AG10803 (cell line): ENCODE data around the gene ZC3HAV1.
A peak's percentile ranks its signal among the peaks of the same experiment; 100 is the strongest.

Source experiments
- DNase-seq: peaks from one replicate; pipeline ENCODE4 v3.0.0; 2010; ENCODE audit warnings: low read depth
- H3K4me3 ChIP-seq: 2 replicates; pipeline ENCODE4 v1.5.1; 2011; ENCODE audit warnings: mild to moderate bottlenecking, low read length, control low read depth
- CTCF ChIP-seq: conservative IDR thresholded peaks from 2 replicates; pipeline ENCODE4 v1.5.1; 2011; ENCODE audit warnings: mild to moderate bottlenecking, low read length, control low read depth, inconsistent platforms

ZC3HAV1 gene

GRCh38 chr7:139118234-139118804 is 8.8 kb upstream of the ZC3HAV1 start:
- DNase-seq, result peak; percentile 20
- no peak overlapping the region for H3K4me3 ChIP-seq
- TF ChIP-seq CTCF, result no peak

GRCh38 chr7:139117599-139118233 is 8.2 kb upstream of the ZC3HAV1 start:
- DNase-seq, result no peak
- no peak overlapping the region for H3K4me3 ChIP-seq
- TF ChIP-seq CTCF, result no peak

DNA sequence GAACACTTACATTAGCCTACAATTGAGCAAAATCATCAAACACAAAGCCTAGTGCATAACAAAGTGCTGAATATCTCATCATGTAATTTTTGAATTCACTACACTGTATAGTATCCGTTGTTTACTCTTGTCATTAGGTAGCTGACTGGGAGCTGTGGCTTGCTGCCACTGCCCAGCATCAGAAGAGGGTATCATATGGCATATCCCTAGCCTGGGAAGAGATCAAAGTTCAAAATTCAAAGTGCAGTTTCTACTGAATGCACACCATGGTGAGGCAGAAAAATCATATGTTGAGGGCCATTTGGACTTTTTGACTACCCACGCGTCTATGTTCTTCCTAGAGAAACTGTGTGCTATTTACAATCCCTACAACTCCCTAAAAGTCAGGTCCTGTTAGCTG is 7.5 kb upstream of the ZC3HAV1 start:
- no peak overlapping the region for H3K4me3 ChIP-seq
- no peak for DNase-seq
- TF ChIP-seq CTCF, result no peak

DNA sequence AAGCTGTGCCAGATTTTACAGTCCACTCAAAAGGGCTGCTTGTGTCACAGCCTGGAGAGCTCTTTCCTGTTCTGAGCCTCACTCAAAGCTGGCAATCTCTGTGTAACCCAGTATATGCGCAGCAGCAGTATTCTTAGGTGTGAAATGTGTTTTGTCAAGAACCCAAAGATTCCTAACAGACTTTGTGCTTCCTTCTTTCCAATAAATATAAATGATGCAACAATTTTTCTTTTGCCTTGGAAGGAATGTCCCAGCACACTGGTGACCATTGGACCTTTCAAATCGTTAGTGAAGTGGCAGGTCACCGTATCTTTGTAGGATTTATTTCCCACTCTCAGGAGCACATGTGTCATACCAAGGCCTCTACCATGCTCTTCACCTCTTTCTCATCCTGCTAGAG is 5.6 kb upstream of the ZC3HAV1 start:
- TF ChIP-seq CTCF, result no peak
- no peak for DNase-seq

DNA sequence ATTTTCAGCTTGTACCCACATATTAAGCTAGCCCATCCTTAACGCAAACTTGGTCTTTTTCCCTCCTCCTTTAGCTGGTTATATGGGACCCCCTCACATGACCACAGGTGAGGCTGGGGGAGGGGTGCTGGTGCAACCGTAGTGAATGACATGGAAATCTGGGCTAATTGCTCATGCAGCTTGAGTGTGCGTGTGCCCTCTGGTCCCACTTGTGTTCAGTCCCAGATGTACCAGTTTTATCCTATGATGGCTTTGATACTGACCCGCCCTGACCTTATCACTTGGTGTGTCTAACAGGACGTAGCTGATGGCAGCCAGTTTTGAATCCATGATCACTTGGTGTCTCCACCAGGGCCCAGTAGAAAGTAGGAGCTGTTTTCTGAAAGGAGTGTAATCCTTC is 5.1 kb upstream of the ZC3HAV1 start:
- no peak overlapping the region for H3K4me3 ChIP-seq
- TF ChIP-seq CTCF, result no peak
- DNase-seq, result no peak

More for the DNA sequence above, 5.6 kb upstream of the ZC3HAV1 start:
- H3K4me3 ChIP-seq, result no peak overlapping the region

GRCh38 chr7:139114018-139114417 is 4.5 kb upstream of the ZC3HAV1 start:
- no peak for DNase-seq
- TF ChIP-seq CTCF, result no peak

GRCh38 chr7:139112741-139113250 is 3.3 kb upstream of the ZC3HAV1 start:
- no peak overlapping the region for H3K4me3 ChIP-seq
- no peak for TF ChIP-seq CTCF
- no peak for DNase-seq

More at GRCh38 chr7:139114018-139114417, 4.5 kb upstream of the ZC3HAV1 start:
- H3K4me3 ChIP-seq, result no peak overlapping the region
